HG03066 (cell line): ENCODE results near the gene PEPD.

Source experiments
- ATAC-seq: cut with Tn5 transposase; IDR thresholded peaks from one replicate; pipeline ENCODE4 v1.9.1; 2021; ENCODE audit warnings: low read depth; ENCODE audit not compliant: unreplicated experiment

PEPD gene

GRCh38 chr19:33443638-33444561, 77.7 kb downstream of the PEPD start:
- ATAC-seq: no peak

DNA sequence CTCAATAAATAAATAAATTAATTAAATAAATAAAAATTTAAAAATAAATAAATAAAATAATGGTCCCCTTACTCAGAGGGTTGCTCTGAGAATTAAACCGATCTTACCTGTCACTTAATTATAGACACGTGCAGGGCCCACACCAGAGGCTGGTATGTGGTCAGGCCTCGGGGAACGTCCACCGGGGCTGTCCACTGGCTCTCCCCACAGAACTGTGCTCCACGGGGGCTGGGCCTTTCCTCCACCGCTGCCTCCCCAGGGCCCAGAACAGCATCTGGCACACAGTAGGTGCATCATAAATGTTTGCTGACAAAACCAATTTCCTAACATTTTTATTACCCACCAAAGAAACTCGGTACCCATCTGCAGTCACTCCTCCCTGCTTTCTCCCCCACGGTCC, 78.9 kb downstream of the PEPD start:
- no peak for ATAC-seq

GRCh38 chr19:33441828-33442227, 79.8 kb downstream of the PEPD start:
- ATAC-seq: no peak

DNA sequence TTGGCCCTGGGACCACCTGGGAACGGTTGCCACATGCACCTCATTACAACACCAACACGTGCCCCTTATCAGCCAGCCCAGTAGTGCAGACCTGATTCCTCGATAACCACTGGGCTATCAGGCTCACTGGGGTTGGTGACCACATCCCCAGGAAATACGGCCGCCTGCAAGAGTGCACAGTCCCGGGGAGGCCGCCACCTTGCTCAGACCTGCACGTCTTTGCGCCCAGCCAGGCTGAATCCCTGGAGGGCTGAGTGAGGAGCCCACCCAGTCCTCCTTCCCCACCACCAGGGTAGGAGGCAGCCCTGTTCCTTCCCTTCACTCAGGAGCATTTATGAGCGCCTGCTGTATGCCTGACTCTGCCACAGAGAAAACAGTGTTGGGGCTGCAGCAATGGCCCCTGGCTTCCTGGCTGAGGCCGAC, 80.3 kb downstream of the PEPD start:
- ATAC-seq: no peak

DNA sequence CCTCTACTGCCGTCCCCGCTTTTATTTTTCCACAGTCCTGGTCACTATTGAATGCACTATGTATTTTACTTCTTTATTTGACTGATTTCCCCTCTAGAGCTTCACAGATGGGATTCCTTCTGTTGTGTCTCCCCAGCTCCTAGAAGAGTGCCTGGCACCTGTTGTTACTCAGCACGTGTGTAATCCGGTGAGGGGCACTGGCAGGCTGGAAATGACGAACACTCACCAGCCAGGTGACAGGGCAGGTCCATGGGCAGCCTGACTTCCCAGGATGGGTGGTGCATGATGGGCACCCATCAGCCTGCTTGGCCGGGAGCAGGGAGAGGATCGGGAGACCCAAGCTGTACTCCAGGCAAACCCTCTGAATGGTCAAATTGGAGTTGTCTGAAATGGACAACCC, 80.9 kb downstream of the PEPD start:
- no peak for ATAC-seq

GRCh38 chr19:33440241-33440640, 81.3 kb downstream of the PEPD start:
- ATAC-seq: no peak

DNA sequence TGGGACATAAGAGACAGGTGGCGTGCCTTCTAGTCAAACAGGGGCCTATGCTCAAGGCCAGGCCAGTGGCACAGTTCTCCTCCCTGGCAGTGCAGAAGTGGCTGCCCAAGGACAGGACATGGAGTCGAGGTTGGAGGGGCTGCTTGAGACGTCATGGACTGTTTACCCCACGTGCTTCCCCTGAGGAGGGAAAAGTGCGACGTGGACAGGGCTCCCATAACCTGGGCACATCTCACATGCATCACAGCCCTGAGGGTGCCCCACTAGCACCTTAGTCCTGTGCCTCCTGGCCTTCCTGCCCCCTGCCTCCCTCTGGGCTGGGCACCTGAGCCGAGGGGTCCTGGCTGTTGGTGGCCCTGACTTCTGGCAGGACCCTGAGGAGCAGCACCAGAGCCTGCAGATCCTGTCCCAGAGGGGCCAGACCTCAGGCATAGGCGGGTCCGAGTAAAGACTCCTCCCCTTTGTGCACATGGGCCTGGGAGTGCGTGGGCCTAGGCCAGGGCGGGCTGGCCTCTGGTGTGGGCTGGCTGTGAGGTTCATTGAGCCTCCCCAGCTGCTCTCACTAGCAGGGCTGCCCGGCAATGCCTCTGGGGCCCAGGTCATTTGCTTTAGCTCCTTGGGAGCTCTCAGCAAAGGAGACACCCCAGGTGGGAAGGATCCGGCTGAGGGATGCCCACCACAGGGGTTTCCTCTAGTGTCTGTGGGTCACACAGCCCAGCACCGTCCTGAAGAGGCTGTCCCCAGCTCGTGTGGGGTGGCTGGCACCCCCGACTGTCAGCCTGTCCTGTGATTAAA, 82.4 kb downstream of the PEPD start:
- ATAC-seq: no peak

DNA sequence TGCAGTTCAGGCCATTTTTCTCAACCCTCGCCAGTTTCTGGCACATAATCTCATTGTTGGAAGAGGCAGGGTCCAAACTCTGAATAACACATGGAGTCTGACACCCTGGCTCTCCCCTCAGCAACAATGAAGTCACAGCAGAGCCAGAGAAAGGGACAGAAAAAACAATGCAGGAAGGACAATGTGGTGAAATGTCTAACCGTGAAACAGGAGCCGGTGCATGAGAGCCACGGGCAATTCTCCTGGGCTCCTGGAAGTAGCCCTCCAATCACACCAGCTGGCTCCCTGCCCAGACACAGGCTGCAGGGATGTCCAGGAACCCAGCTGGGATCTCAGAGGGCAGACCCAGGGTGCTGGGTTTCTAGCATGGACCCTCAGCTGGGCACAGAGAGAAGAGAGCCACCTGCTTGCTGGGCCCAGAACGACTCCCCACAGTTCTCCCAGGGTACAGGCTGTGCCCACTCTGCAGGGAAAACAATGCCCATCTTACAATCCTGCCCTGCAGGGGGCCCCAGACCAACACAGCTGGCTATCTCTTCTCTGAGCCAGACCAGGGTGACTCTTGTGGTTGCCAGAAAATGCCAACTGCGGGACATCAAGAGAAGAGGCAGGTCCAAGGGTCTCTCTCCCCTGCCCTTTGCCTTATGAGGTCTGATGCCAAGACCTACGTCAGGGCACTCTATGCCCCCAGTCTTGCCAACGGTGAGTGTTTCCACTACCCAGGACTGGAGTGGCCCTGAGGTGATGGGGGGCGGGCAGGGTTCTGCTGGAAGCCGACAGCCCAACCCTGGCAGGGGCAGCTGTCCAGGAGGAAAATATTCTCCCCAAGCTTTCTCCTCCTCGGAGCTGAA, 83.5 kb downstream of the PEPD start:
- no peak for ATAC-seq

DNA sequence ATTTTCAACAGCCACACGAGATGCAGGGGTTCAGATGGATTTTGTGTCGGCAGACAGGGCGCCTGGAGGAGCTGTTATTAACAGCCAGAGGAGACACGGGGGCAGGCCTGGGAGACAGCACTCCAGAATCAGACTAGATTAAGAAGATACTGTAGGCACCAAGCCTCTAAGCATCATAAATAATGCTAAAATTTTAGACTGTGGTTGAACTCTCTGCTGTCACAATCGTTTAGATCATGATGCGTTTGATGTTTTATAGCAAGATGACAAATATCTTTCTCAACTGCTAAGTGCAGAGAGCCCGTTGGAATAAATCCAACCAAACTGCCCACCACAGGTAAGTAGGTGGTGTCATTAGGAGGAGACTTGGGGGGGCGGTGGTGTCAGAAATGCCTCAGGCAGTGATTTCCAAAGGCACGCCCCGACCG, 84.2 kb downstream of the PEPD start:
- no peak for ATAC-seq

DNA sequence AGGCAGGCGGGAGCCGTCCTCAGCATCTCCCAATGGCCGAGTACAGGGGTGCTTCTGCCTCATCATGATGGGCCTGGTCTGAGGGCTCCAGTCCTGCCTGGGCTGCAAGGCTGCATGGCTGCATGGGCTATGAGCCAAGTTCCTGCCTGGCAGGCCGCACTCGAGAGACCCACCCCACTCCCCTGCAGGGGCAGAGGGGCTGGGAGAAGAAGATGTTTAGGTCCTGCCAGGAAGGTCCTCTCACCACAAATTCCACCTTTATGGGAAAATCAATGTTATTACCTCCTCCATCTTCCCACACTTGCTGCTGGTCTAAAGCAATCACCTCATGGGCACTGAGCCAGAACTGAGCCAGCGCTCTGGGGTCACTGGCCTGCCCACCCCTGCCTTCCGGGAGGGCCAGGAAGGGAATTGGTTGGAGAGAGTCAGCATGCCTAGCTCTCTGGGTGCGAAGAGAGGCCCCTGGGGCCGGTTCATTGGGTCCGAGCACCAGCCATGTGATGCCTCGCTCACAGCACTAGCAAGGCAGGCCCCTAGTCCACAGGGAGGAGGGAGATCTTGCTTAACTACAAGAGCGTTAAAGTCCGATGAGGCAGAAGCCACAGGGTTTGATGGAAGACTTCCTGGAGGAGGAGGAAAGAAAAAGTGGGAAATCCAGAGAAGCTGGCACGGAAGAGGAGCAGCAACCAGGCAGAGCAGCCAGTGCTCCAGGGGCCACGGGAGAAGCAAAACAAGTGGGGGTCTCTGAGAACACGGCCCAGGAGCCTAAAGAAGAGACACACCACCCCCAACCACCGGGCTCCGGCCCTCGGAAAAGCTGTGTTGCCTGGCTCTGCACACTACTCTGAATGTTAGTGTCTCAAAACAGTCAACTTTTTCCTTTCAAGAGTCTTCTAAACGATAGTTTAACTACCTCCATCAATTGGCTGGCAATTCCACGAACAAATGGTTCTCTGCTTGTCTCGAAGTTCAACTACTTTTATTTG, 84.9 kb downstream of the PEPD start:
- no peak for ATAC-seq

DNA sequence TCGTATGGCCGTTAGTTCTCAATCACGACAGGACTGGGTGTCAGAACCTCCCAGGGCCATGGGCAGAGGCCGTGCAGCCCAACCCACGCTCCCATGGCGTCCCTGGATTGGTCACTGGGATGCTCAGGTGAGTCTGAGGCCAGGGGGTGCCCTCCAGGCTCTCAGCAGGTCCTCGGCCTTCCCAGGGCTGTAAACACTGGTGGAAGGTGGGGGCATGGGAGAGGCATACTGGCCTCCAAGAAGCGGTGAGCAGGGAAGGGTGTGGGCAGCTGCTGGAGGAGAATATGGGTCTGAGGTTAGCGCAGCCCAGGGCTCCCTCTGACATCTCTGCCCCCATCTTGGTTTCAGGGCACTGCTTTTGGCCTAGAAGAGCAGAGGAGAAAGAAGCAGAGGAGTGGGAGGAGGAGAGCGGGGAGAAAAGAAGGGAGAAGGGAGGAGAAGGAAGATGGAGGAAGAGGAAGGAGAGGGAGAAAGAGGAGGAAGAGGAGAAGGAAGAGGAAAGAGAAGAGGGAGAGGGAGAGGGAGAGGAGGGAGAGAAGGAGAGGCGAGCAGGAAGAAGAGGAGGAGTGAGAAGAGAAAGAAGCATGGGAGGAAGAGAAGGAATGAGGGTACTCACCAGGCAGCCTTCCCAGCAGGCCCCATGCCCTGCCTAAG, 85.8 kb downstream of the PEPD start:
- ATAC-seq: no peak

DNA sequence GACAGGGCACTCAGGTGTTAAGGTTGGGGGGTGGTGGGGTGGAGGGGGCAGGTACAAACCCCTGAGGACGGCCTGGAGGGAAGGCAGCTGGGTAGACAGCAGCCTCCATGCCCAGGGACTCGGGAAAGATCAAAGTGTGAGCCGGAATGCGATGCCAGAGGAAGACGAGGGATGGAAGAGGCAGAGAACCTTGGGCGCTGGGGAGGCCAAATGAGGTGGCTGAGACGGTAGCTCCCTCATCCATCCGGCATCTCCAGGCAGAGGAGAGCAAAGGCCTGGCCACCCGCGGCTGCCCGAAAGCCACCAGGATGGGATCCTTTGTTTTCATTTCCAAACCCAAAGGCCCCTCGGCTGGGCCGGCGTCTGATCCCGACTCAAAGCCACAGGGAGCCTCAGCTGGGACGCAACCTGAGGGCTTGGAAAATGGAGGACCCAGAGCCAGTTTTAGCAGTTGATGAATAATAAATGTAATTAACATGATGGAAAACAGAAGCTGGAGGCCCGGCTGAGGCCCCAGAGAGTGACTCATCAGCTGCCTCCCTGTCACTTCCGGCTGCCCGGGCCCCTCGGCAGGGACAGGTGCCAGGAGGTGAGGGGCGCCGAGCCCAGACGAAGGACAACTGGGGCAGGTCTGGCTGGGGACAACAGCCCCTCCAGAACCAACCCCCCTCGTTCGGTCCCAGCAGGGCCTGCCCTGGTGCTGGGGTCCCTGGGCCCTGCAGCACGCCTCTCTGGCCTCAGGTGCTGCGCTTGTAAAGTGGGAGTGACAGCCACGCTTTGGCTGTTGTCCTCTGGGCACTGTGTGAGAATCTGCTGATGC, 86.5 kb downstream of the PEPD start:
- no peak for ATAC-seq

GRCh38 chr19:33434069-33434885, 87.3 kb downstream of the PEPD start:
- ATAC-seq: no peak

DNA sequence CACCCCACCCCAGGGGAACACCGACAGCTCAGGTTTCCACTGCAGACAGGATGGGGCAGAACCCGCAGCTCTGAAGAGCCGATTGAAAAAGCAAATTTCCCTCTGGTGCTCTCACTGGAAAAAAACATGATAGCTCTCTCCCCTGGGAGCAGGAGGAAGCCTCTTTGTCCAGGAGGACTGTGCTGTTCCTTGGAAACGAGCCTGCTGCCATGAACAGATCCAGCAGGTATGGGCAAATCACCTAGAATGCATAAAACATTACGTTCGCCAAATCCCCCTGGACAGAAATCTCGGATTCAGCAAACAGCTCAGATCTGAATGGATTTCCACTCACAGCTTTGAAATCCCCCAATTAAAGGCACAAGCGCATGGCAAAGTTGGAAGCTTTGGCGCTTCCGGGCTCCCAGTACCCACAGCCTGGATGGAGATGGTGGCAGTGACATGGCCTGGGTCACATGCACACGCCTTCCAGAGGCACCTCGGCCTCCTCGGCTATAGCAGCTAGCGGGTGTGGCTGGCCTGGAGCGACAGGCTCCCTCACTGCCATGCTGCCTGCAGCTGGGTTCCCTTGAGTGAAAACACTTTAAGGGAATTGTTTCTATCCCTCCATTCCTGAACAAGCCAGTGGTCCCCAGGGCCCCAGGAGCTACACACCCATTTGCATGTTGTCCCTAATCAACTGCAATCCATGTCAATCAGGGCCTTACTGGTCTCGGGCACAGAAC, 89.0 kb downstream of the PEPD start:
- ATAC-seq: no peak

DNA sequence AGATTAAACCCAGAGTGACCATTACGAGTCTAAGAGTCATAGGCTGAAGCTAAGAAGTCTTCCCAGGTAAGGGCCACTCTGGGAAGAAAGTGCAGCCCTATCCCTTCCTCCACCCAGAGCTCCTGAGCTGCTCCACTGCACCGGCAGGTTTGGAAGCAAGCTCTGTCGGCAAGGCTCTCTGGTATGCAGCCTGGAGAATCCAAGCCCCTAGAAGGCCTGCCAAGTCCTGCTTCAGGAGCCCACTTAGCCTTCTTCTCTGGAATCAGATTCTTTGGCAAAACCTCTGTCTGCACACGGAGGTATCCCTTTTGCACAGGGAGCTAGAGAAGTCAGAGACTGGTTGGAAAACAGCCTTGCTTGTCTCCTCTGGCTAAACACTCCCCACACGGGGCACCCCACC, 89.6 kb downstream of the PEPD start:
- ATAC-seq: no peak

GRCh38 chr19:33430674-33431277, 90.8 kb downstream of the PEPD start:
- ATAC-seq: no peak
